ENCODE measurements around the gene KLHL40. TPM values are rescaled to one million over a fixed set of nuclear protein-coding genes. Genes with fewer than 3 reads are reported as not detected.

KLHL40 gene
- polyA plus RNA-seq, 2 of the 4 experiments (the other 2 are of a cell fraction) = not detected

- Histone ChIP-seq H3K27ac (peak overlapping the region; percentile 87 to 97; a peak in 4 of 6 replicates), H3K4me3 (no peak overlapping the region), H3K9me3 (no peaks in the 10 kb centered on the region), H3K4me2 (peak overlapping the region; percentile 96), H3K4me1 (peaks cover 37% of the 10 kb centered on the region)
- peak in 1 of 2 experiments; percentile 15; a peak in 3 of 6 replicates for ATAC-seq
- TF ChIP-seq JUN (IDR thresholded peaks at IDR 0.05) = no peak
- TF ChIP-seq HEYL (CRISPR knock-in tag; IDR thresholded peaks at IDR 0.05) = no peak
- TF ChIP-seq ATOH8 (CRISPR knock-in tag; IDR thresholded peaks at IDR 0.05; ENCODE audit: low read depth) = no peak
- no peak for TF ChIP-seq JUNB (IDR thresholded peaks at IDR 0.05)
- no peak for TF ChIP-seq ESRRA (IDR thresholded peaks at IDR 0.05; ENCODE audit: borderline replicate concordance, low read length)
- no peak for TF ChIP-seq NPAS2 (CRISPR knock-in tag; IDR thresholded peaks at IDR 0.05; ENCODE audit: borderline replicate concordance)
- no peak for TF ChIP-seq CBX2 (IDR thresholded peaks at IDR 0.05; ENCODE audit: borderline replicate concordance, low read depth)
- no peak for TF ChIP-seq ZC3H11A (IDR thresholded peaks at IDR 0.05)
- no peak for TF ChIP-seq EHMT2 (IDR thresholded peaks at IDR 0.05; ENCODE audit: low read depth)
- TF ChIP-seq ZFP36 (IDR thresholded peaks at IDR 0.05; ENCODE audit: borderline replicate concordance, partially characterized antibody) = no peak
- TF ChIP-seq PBX3 (IDR thresholded peaks at IDR 0.05) = no peak
- 76% methylated on average over 9 of the region's 9 CpGs for WGBS (ENCODE audit: missing lambda C conversion rate)
- ChIA-PET POLR2A (interaction anchor here (1.0 to 1.1 kb wide), 2 partner anchors 51 to 61 kb away, joined by 3 to 6 read pairs; partner anchors contain the start of gene SS18L2), CTCF (interaction anchor here (0.7 to 0.9 kb wide), 3 partner anchors 10 to 422 kb away, joined by 3 to 4 read pairs (median 3); no protein-coding TSS in a partner anchor)
- no peak for DNase-seq (ENCODE audit: low read depth in 1 of 2, low spot score in 1 of 2)
- FAIRE-seq = no peak
Measured at GRCh38 chr3:42651248-42652091, 33.9 kb upstream of the KLHL40 start.

- no peak for FAIRE-seq
- no peak overlapping the region for H3K4me3 ChIP-seq
- peak overlapping the region; percentile 96 for H3K4me2 ChIP-seq
- ChIA-PET CTCF (interaction anchor here (0.7 to 0.9 kb wide), 3 partner anchors 80 to 423 kb away, joined by 3 to 4 read pairs (median 3); no protein-coding TSS in a partner anchor), POLR2A (interaction anchor here (0.6 to 1.1 kb wide), 3 partner anchors 52 to 62 kb away, joined by 3 to 6 read pairs (median 3); partner anchors contain the start of gene SS18L2)
- ATAC-seq = peak; percentile 16 to 18
- no peak for DNase-seq (ENCODE audit: low read depth in 1 of 2, low spot score in 1 of 2)
- TF ChIP-seq MAZ (IDR thresholded peaks at IDR 0.05; ENCODE audit: borderline replicate concordance, low read depth, low read length) (no peak), HES2 (IDR thresholded peaks at IDR 0.05) (no peak), POLR2AphosphoS2 (conservative IDR thresholded peaks at IDR 0.05; ENCODE audit: low read length) (no peak), CBX2 (IDR thresholded peaks at IDR 0.05; ENCODE audit: borderline replicate concordance, low read depth) (no peak), MYC (IDR thresholded peaks at IDR 0.05; ENCODE audit: borderline replicate concordance, low read length) (no peak), ATOH8 (CRISPR knock-in tag; IDR thresholded peaks at IDR 0.05; ENCODE audit: low read depth) (no peak), KDM1A (IDR thresholded peaks at IDR 0.05; ENCODE audit: low read depth) (no peak)
- H3K9me3 ChIP-seq = no peaks in the 10 kb centered on the region
- peaks cover 37% of the 10 kb centered on the region for H3K4me1 ChIP-seq
- WGBS (ENCODE audit: missing lambda C conversion rate) = no CpG with 5 or more reads among the region's 1 CpG
- H3K27ac ChIP-seq = peak overlapping the region; percentile 87 to 97
Measured at GRCh38 chr3:42652251-42652610, 33.1 kb upstream of the KLHL40 start.

All from A549 (cell line).